Heart right ventricle (tissue), 16 donors: Measurements from ENCODE around the gene ZNF236. TPM values are rescaled to one million over a fixed set of nuclear protein-coding genes. Genes with fewer than 3 reads are reported as not detected.

ENCODE experiments used
- ATAC-seq, 8 donors: fragments of 200-7000 bp; cut with Tn5 transposase; one replicate each; pipeline ENCODE4 v1.9.1; 2020; ENCODE audit warnings: mild to moderate bottlenecking in 8 of 8, moderate library complexity in 8 of 8, moderate number of reproducible peaks in 1 of 8
- DNase-seq, 2 donors: peaks; one replicate each; pipeline ENCODE4 v3.0.0-alpha.2; 2020
- H3K27ac ChIP-seq, 10 donors: fragments of 200-600 bp; sonication (generic) in 2 of 10; one replicate each; pipeline versions ENCODE4 v1.5.0 to v1.8.0; 2020 to 2022; ENCODE audit warnings: mild to moderate bottlenecking in 3 of 10
- H3K27me3 ChIP-seq, 7 donors: fragments of 200-600 bp; one replicate each; pipeline ENCODE4 v1.8.0; 2021 to 2022; ENCODE audit warnings: mild to moderate bottlenecking in 2 of 7
- H3K36me3 ChIP-seq, 9 donors: fragments of 200-600 bp; sonication (generic) in 1 of 9; one replicate each; pipeline versions ENCODE4 v1.5.0 to v1.8.0; 2020 to 2022; ENCODE audit warnings: mild to moderate bottlenecking in 2 of 9
- H3K4me1 ChIP-seq, 9 donors: fragments of 200-600 bp; sonication (generic) in 1 of 9; one replicate each; pipeline versions ENCODE4 v1.5.0 to v1.8.0; 2020 to 2022; ENCODE audit warnings: mild to moderate bottlenecking in 4 of 9
- H3K4me3 ChIP-seq, 10 donors: fragments of 200-600 bp; sonication (generic) in 2 of 10; one replicate each; pipeline versions ENCODE4 v1.5.0 to v1.8.0; 2020 to 2022; ENCODE audit warnings: mild to moderate bottlenecking in 7 of 10, moderate library complexity in 2 of 10
- H3K9me3 ChIP-seq, 11 donors: fragments of 200-600 bp in 10 of 11; sonication (generic) in 2 of 11; one replicate each; pipeline versions ENCODE4 v1.5.0 to v1.8.0; 2013 to 2022; ENCODE audit warnings: mild to moderate bottlenecking in 2 of 11, control low read depth in 1 of 11, moderate library complexity in 1 of 11
- CTCF ChIP-seq, 9 donors: fragments of 200-600 bp; sonication (generic) in 2 of 9; IDR thresholded peaks; one replicate each; pipeline versions ENCODE4 v1.5.0 to v1.8.0; 2021 to 2022; ENCODE audit warnings: antibody characterized with exemption in 9 of 9, mild to moderate bottlenecking in 5 of 9, moderate library complexity in 1 of 9
- WGBS, 2 donors: extraction: QIAGEN DNeasy Blood & Tissue Kit; methylation state at CpG; one replicate each; pipeline ENCODE4 v1.1.7; 2013; ENCODE audit warnings: inconsistent platforms in 1 of 2; 5-methylcytosine and 5-hydroxymethylcytosine counted together
- intact Hi-C, 10 donors: fragments of 100-400 bp; cut with DNase I; formaldehyde crosslinking; loops; one replicate each; pipeline versions ENCODE4 v1.11.1 to v1.14.2; 2022
- polyA plus RNA-seq, 2 donors: library from polyadenylated mRNA; stranded (reverse); fragments of 200-250 nt; gene quantifications; one replicate each; pipeline ENCODE4 v1.2.3, GENCODE V29; 2013
- total RNA-seq, 10 donors: library from RNA; stranded (reverse); fragmentation: NEBNext Ultra II Directional in 3 of 10; extraction: Animal tissue kit (Norgen Biotek cat#: 25700) in 3 of 10; gene quantifications; one replicate each; pipeline versions ENCODE4 v1.2.1 to v1.2.4, GENCODE V29; 2021 to 2023
- donor health status: Arrhythmogenic right ventricular cardiomyopathy.
- donor health status: ischemic (EF 13 %, LVEDD 7.1; RV severe dilation, severe dysfunction).
- donor health status: healthy with polysubstance abuse.
- donor health status: DM: no; HTN: yes; CAD: no.
- donor health status: DM: no; HTN: no; CAD: no.
- donor health status: ischemic (EF 25% LVEDD 6.9; RV normal size, moderate dysfunction).
- donor health status: ischemic (EF 25% LVEDD 5.7; RV mildly dilated, moderate dysfunction).
- donor health status: healthy.
- donor health status: DM: yes; HTN: yes; CAD: no.
- donor health status: Ischemic cardiomyopathy.
- donor health status: ischemic (EF 35%, LVEDD 5.7; RV mildly dilated, moderate dysfunction).
- donor health status: nonischemic (EF 11% LVEDD 7.7; RV severe dilation, severe dysfunction).
- donor health status: DM: yes; HTN: yes; CAD: no.
- donor health status: PGD.
- donor health status: ischemic (EF 29% LVEDD 5.4; RV normal size, mild dysfunction).
- donor health status: nonischemic (EF 23%, LVEDD 6.1; RV moderate dilation, normal function).

ZNF236 gene
- total and polyA plus RNA-seq, 12 donors: 0.75 to 14.9 (median 12.1) TPM

DNA sequence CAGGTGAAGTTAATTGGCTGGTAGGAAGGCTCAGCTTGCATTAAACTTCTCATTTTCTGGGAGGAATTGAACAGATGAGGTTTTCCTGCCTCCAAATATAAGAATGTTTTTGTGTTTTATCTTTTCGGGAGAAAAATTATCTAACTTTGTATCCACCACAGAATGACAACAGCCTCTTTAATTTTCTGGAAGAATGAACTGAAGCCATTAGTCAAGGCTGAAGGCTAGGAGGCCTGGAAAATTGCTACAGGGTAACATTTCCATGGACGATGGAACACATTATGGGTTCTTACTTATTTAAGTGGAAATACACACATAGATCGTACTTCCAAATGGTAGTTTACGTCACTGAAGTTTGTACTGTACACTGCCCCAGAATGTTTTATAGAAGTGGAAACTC is 28.0 kb upstream of the ZNF236 start:
- Histone ChIP-seq H3K27me3 (peaks cover 0 to 2% (median 0%) of the 10 kb centered on the region in 7 donors), H3K9me3 (peaks cover 0 to 40% (median 3%) of the 10 kb centered on the region in 11 donors), H3K27ac (no peak overlapping the region), H3K4me3 (no peak overlapping the region), H3K4me1 (no peaks in the 10 kb centered on the region), H3K36me3 (no peaks in the 10 kb centered on the region)
- 87 to 93% methylated on average over 4 of the region's 4 CpGs for whole genome bisulfite sequencing, 2 donors
- no peak for TF ChIP-seq CTCF (IDR thresholded peaks at IDR 0.05)
- ATAC-seq: no peak
- DNase-seq: no peak
- intact Hi-C loops: no loop called here

- DNase-seq (peak; percentile 24 to 69), ATAC-seq (peak; percentile 79 to 97 (median 92))
- peaks cover 0 to 25% (median 9%) of the 10 kb centered on the region in 7 donors for H3K27me3 ChIP-seq
- intact Hi-C loops: loop anchor here (1.0 to 10.0 kb wide), 14 partner anchors 70 to 900 kb away; no protein-coding TSS in a partner anchor
- peaks cover 0 to 14% (median 0%) of the 10 kb centered on the region in 11 donors for H3K9me3 ChIP-seq
- no peaks in the 10 kb centered on the region for H3K36me3 ChIP-seq
- H3K27ac ChIP-seq: no peak overlapping the region
- 19 to 26% methylated on average over 61 of the region's 61 CpGs for WGBS, 2 donors
- H3K4me1 ChIP-seq: peaks cover 0 to 18% (median 6%) of the 10 kb centered on the region in 9 donors
- TF ChIP-seq CTCF (IDR thresholded peaks at IDR 0.05): peak in 8 of 9 donors; percentile 76 to 90 (median 90)
- H3K4me3 ChIP-seq: peak overlapping the region in 8 of 10 donors; percentile 6 to 45 (median 37)
Observed at GRCh38 chr18:76801567-76802505, 20.5 kb upstream of the ZNF236 start.

GRCh38 chr18:76803413-76803812 is 18.9 kb upstream of the ZNF236 start:
- H3K27me3 ChIP-seq: peaks cover 0 to 25% (median 9%) of the 10 kb centered on the region in 7 donors
- TF ChIP-seq CTCF (IDR thresholded peaks at IDR 0.05): no peak
- H3K36me3 ChIP-seq: peaks cover 0 to 9% (median 0%) of the 10 kb centered on the region in 9 donors
- no peak overlapping the region for H3K27ac ChIP-seq
- H3K4me1 ChIP-seq: peaks cover 0 to 18% (median 6%) of the 10 kb centered on the region in 9 donors
- intact Hi-C loops: loop anchor here (2.0 to 10.0 kb wide), 13 partner anchors 69 to 899 kb away; no protein-coding TSS in a partner anchor
- DNase-seq (no peak), ATAC-seq (no peak)
- peaks cover 0 to 7% (median 0%) of the 10 kb centered on the region in 11 donors for H3K9me3 ChIP-seq
- 45% methylated on average over 5 of the region's 5 CpGs for WGBS, 2 donors
- no peak overlapping the region for H3K4me3 ChIP-seq

GRCh38 chr18:76803814-76804213 is 18.5 kb upstream of the ZNF236 start:
- peaks cover 0 to 3% (median 0%) of the 10 kb centered on the region in 11 donors for H3K9me3 ChIP-seq
- H3K36me3 ChIP-seq: peaks cover 0 to 13% (median 0%) of the 10 kb centered on the region in 9 donors
- ATAC-seq (peak in 5 of 8 donors; percentile 60 to 69 (median 64)), DNase-seq (peak; percentile 30 to 63)
- no peak overlapping the region for H3K27ac ChIP-seq
- H3K4me1 ChIP-seq: peaks cover 0 to 18% (median 6%) of the 10 kb centered on the region in 9 donors
- WGBS, 2 donors: 2 to 4% methylated on average over 11 of the region's 11 CpGs
- H3K27me3 ChIP-seq: peaks cover 0 to 25% (median 9%) of the 10 kb centered on the region in 7 donors
- no peak overlapping the region for H3K4me3 ChIP-seq
- intact Hi-C loops: loop anchor here (2.0 to 10.0 kb wide), 13 partner anchors 68 to 898 kb away; no protein-coding TSS in a partner anchor
- TF ChIP-seq CTCF (IDR thresholded peaks at IDR 0.05): peak; percentile 47 to 84 (median 79)
